Mucosa of rectum (tissue), 2 donors: ENCODE results near the gene APBA1.

Experiments used
- H3K27ac ChIP-seq, 2 donors: one replicate each; pipeline ENCODE4 v1.7.0; 2013; ENCODE audit warnings: inconsistent platforms in 2 of 2, low read depth in 2 of 2, low read length in 2 of 2
- H3K27me3 ChIP-seq, 2 donors: one replicate each; pipeline ENCODE4 v1.7.0; 2013; ENCODE audit warnings: low read length in 2 of 2; ENCODE audit not compliant: control insufficient read depth in 2 of 2, insufficient read depth in 2 of 2
- H3K36me3 ChIP-seq, 2 donors: one replicate each; pipeline ENCODE4 v1.7.0; 2013; ENCODE audit warnings: low read length in 2 of 2; ENCODE audit not compliant: control insufficient read depth in 2 of 2, insufficient read depth in 2 of 2
- H3K4me1 ChIP-seq, 2 donors: one replicate each; pipeline ENCODE4 v1.7.0; 2013; ENCODE audit warnings: low read length in 2 of 2, mild to moderate bottlenecking in 1 of 2; ENCODE audit not compliant: control insufficient read depth in 2 of 2, insufficient read depth in 2 of 2
- H3K4me3 ChIP-seq, 2 donors: one replicate each; pipeline ENCODE4 v1.7.0; 2013; ENCODE audit warnings: low read length in 2 of 2
- H3K9ac ChIP-seq, 2 donors: one replicate each; pipeline ENCODE4 v1.7.0; 2013; ENCODE audit warnings: low read length in 2 of 2, low read depth in 1 of 2, mild to moderate bottlenecking in 1 of 2
- H3K9me3 ChIP-seq, 2 donors: one replicate each; pipeline ENCODE4 v1.7.0; 2013; ENCODE audit warnings: low read length in 2 of 2; ENCODE audit not compliant: control insufficient read depth in 2 of 2
- donor health status: healthy.
- donor health status: Normal muscosa, but diverticular disease.

Gene APBA1

GRCh38 chr9:69548681-69549080 is 123.5 kb downstream of the APBA1 start:
- Histone ChIP-seq H3K9me3 (no peaks in the 10 kb centered on the region), H3K27ac (no peak overlapping the region), H3K4me1 (no peaks in the 10 kb centered on the region), H3K36me3 (no peaks in the 10 kb centered on the region), H3K4me3 (no peak overlapping the region), H3K27me3 (no peaks in the 10 kb centered on the region), H3K9ac (no peak overlapping the region)

GRCh38 chr9:69546265-69546664 is 125.9 kb downstream of the APBA1 start:
- H3K4me3 ChIP-seq = no peak overlapping the region
- H3K9me3 ChIP-seq = no peaks in the 10 kb centered on the region
- H3K27me3 ChIP-seq = no peaks in the 10 kb centered on the region
- no peak overlapping the region for H3K27ac ChIP-seq
- H3K9ac ChIP-seq = no peak overlapping the region
- no peaks in the 10 kb centered on the region for H3K4me1 ChIP-seq
- no peaks in the 10 kb centered on the region for H3K36me3 ChIP-seq

- no peak overlapping the region for H3K27ac ChIP-seq
- H3K9ac ChIP-seq = no peak overlapping the region
- no peak overlapping the region for H3K4me3 ChIP-seq
- no peaks in the 10 kb centered on the region for H3K27me3 ChIP-seq
- H3K36me3 ChIP-seq = no peaks in the 10 kb centered on the region
- H3K4me1 ChIP-seq = no peaks in the 10 kb centered on the region
- H3K9me3 ChIP-seq = no peaks in the 10 kb centered on the region
Measured at GRCh38 chr9:69542942-69543704, 129.0 kb downstream of the APBA1 start.

DNA sequence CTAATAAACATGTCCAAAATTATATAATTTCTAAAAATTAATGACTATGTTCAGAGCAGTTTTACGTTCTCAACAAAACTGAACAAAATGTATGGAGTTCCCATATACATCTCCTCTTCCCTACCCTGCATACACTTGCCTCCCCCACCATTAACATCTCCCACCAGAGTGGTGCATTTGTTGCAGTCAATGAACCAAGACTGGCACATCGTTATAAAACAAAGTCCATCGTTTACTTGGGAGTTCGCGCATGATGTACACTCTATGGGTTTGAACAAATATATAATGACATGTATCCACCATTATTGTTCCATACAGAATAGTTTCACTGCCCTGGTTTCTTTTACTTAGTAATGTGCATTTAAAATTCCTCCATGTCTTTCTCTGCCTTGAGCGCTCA is 130.1 kb downstream of the APBA1 start:
- no peak overlapping the region for H3K27ac ChIP-seq
- no peak overlapping the region for H3K9ac ChIP-seq
- no peaks in the 10 kb centered on the region for H3K9me3 ChIP-seq

GRCh38 chr9:69535911-69536310 is 136.3 kb downstream of the APBA1 start:
- Histone ChIP-seq H3K36me3 (no peaks in the 10 kb centered on the region), H3K9ac (no peak overlapping the region), H3K27ac (no peak overlapping the region), H3K9me3 (no peaks in the 10 kb centered on the region), H3K4me3 (no peak overlapping the region), H3K27me3 (no peaks in the 10 kb centered on the region), H3K4me1 (no peaks in the 10 kb centered on the region)

More for the DNA sequence above, 130.1 kb downstream of the APBA1 start:
- H3K27me3 ChIP-seq = no peaks in the 10 kb centered on the region
- H3K4me1 ChIP-seq = no peaks in the 10 kb centered on the region
- no peaks in the 10 kb centered on the region for H3K36me3 ChIP-seq
- H3K4me3 ChIP-seq = no peak overlapping the region

- no peaks in the 10 kb centered on the region for H3K9me3 ChIP-seq
- H3K9ac ChIP-seq = no peak overlapping the region
- H3K4me1 ChIP-seq = no peaks in the 10 kb centered on the region
- no peak overlapping the region for H3K27ac ChIP-seq
- no peaks in the 10 kb centered on the region for H3K36me3 ChIP-seq
- no peaks in the 10 kb centered on the region for H3K27me3 ChIP-seq
- no peak overlapping the region for H3K4me3 ChIP-seq
Measured at GRCh38 chr9:69535286-69535832, 136.8 kb downstream of the APBA1 start.

DNA sequence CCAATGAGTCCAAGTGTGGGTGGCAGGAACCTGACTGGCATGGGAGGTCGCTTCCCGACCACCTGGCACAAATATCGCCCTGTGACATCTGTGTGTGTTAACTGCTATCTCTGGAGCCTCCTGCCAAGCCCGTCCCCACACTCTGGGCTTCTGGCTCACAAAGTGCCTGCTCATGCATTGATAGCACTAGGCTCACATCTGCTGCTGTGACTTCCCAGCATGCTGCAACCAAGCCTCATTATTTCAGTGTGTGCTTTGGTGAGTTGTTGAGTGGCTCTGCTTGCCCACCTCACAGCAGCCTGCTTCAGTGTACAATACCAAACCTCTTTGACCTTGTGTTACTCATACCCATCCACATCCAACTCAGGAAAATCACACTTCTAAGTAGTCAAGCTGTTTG is 139.8 kb downstream of the APBA1 start:
- Histone ChIP-seq H3K4me3 (no peak overlapping the region), H3K27me3 (no peaks in the 10 kb centered on the region), H3K9me3 (no peaks in the 10 kb centered on the region), H3K36me3 (no peaks in the 10 kb centered on the region), H3K4me1 (no peaks in the 10 kb centered on the region), H3K27ac (no peak overlapping the region), H3K9ac (no peak overlapping the region)

DNA sequence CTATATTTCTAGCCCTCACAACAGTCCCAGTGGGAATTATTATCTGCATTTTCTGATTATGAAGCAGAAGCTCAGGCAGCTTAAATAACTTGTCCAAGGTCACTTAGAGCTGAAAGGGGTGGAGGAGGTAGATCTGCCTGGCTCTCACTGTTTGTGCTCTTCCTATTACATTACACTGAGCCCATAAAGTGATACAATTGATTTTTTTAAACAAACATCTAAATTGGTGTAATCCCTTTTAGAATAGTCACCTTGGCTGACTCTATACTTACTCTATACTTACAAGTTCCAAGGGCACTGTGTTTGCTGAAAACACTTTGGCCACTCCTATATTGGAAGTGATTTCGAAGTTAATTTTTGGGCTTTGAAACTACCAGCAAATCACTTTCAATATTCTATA is 144.7 kb downstream of the APBA1 start:
- H3K9me3 ChIP-seq = no peaks in the 10 kb centered on the region
- no peak overlapping the region for H3K9ac ChIP-seq
- no peaks in the 10 kb centered on the region for H3K4me1 ChIP-seq
- no peak overlapping the region for H3K4me3 ChIP-seq
- H3K27ac ChIP-seq = no peak overlapping the region
- no peaks in the 10 kb centered on the region for H3K36me3 ChIP-seq
- H3K27me3 ChIP-seq = no peaks in the 10 kb centered on the region

GRCh38 chr9:69526699-69527098 is 145.5 kb downstream of the APBA1 start:
- Histone ChIP-seq H3K9ac (no peak overlapping the region), H3K27ac (no peak overlapping the region), H3K36me3 (no peaks in the 10 kb centered on the region), H3K9me3 (no peaks in the 10 kb centered on the region), H3K4me1 (no peaks in the 10 kb centered on the region), H3K4me3 (no peak overlapping the region), H3K27me3 (no peaks in the 10 kb centered on the region)

DNA sequence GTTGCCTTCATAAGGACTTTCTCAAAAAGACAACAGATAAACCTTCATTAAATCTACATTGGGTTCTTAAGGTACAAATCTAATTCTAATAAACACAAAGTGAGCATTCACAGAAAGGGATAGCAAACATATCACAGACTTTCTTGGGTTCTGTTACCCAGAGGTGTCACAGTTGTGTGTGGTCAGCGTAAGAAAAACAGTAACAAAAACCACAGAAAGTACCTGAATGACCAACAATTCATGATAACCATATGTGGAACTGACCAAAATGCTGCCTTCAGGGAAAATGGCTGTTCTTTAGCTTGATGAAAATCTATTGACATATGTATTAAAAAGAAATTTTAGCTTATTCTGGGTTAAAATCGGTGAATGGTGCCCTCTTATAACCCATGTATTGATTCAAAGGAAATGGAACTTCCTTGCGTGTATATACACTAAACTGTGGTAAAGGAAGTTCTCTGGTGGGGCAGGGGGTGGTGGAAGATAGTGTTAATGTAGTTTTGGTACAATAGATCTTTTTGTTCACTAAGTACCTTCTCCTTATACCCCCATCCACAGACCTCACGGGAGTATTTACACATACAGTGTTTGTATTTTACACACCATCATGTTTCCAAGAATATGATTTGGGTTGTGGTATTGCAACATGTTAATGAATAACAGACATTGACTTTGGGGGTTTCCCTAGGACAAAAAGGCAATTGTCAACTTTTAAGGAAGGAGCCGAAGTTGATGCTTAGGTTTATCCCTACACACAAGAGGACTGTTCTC is 152.5 kb downstream of the APBA1 start:
- Histone ChIP-seq H3K27me3 (no peaks in the 10 kb centered on the region), H3K27ac (no peak overlapping the region), H3K36me3 (peaks cover 0 to 3% of the 10 kb centered on the region in 2 donors), H3K9me3 (no peaks in the 10 kb centered on the region), H3K9ac (no peak overlapping the region), H3K4me3 (no peak overlapping the region), H3K4me1 (no peaks in the 10 kb centered on the region)
